Epidermal melanocyte (primary cell): ENCODE results near the gene FRMD1.

ENCODE experiments used
- DNase-seq: peaks from one replicate; pipeline ENCODE4 v3.0.0; 2011; ENCODE audit warnings: low spot score; ENCODE audit not compliant: insufficient read length

Gene FRMD1

DNA sequence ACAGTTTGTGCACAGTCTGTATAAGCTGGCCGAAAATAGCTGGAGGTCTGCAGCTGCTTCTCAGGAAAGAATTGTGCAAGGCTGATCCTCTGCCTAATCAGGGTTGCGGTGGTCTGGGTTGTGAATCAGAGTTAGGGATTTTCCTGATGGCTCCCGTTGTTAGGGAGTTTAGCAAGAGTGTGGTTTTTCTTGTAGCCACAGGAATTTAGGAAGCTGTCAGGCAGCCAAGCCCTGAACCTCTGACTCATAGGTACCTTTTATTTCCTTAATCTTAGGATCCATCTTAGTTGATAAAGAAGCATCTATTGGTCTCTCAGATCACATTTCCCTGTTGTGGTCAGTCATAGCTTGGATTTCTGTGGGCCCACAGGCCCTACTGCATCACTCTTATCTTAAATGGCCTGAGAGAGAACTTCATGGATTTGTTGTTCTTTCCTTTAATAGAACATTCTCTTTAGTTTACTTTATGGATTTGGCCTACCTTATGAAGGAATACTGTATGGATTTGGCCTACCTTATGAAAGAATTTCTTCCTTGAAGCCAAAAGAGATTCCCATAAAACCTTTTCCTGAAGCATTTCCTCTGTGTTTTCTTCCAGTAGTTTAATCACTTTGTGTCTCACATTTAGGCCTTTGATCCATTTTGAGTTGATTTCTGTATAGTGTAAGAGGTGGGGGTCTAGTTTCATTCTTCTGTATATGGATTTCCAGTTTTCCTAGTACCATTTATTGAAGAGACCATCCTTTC, 71.2 kb downstream of the FRMD1 start:
- no peak for DNase-seq

GRCh38 chr6:168005796-168006195, 73.2 kb downstream of the FRMD1 start:
- DNase-seq = no peak

DNA sequence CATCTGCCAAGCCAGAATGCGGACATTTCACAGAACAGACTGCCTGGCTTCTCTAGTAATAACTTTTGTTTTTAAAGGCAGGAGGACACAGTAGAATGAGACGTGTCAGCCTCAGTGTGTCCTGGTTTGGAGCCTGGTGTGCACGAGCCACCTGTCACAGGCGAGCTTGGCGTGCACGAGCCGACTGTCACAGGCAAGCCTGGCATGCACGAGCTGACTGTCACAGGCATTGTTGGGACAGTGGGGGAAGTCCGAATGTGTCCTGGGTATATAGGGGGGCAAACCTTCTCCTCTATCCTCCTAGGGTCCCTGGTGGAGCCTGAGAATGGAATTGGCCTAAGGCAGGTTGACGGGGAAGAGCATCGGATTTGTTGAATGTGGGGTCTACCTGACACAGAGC, 74.1 kb downstream of the FRMD1 start:
- DNase-seq = no peak

DNA sequence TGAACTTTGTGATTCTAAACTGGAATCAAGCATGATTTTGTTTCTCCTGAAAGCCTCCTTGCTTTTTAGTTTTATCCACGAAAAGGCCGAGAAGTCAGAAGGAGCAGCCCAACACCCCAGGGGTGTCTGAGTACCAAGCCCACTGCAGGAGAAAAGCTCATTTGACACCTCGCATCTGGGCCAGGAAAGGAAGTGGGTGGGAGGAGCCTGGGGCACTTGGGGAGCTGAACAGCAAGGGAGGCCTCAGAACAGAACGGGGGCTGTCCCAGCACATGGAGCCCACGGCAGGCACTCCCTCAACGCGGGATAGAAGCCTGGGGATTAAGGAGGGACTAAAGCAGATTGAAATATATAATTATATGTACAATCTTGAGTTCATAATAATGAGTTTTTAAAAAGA, 75.0 kb downstream of the FRMD1 start:
- no peak for DNase-seq
